Panc1 (cell line): ENCODE results near the gene FARS2. TPM values are rescaled to one million over a fixed set of nuclear protein-coding genes. Genes with fewer than 3 reads are reported as not detected.

ENCODE experiments used
- ATAC-seq: fragments of 200-7000 bp; cut with Tn5 transposase; 2 replicates; pipeline ENCODE4 v1.9.1; 2020; ENCODE audit warnings: mild to moderate bottlenecking, moderate library complexity
- Bru-seq: library from RNA; stranded (reverse); fragments of 400-500 nt; gene quantifications from one replicate; lab custom pipeline; 2021; lab: Mats Ljungman, UMichigan
- BruChase-seq, 2 experiments: library from RNA; stranded (reverse); fragments of 400-500 nt; gene quantifications; one replicate each; lab custom pipeline; 2021; lab: Mats Ljungman, UMichigan
- BruUV-seq: library from RNA; stranded (reverse); fragments of 400-500 nt; replicated peaks from 2 replicates; lab custom pipeline; 2021; lab: Mats Ljungman, UMichigan
- CTCF ChIA-PET: fragments of 300-600 bp; sonication (Branson Sonifier 250); formaldehyde crosslinking; loops from one replicate; lab custom pipeline; 2022; ENCODE audit warnings: antibody characterized with exemption; lab: Charles Lee
- POLR2A ChIA-PET: fragments of 300-600 bp; sonication (Branson Sonifier 250); formaldehyde crosslinking; loops from one replicate; lab custom pipeline; 2022; ENCODE audit warnings: antibody characterized with exemption; lab: Charles Lee
- DNase-seq: peaks from one replicate; pipeline ENCODE4 v3.0.0-alpha.2; 2010; ENCODE audit warnings: low read depth, low spot score
- H3K27ac ChIP-seq: 2 replicates; pipeline ENCODE4 v1.5.1; 2011; ENCODE audit warnings: mild to moderate bottlenecking, low read length, inconsistent platforms
- H3K27me3 ChIP-seq: fragments of 200-500 bp; sonication (Bioruptor generic); 2 replicates; pipeline ENCODE4 v1.6.0; 2014; ENCODE audit warnings: low read length, inconsistent platforms; ENCODE audit not compliant: control insufficient read depth, insufficient read depth
- H3K36me3 ChIP-seq: fragments of 200-500 bp; sonication (Bioruptor generic); 2 replicates; pipeline ENCODE4 v1.5.1; 2014; ENCODE audit warnings: inconsistent platforms, mild to moderate bottlenecking, low read length, moderate library complexity; ENCODE audit not compliant: control insufficient read depth, insufficient read depth
- H3K4me1 ChIP-seq: 2 replicates; pipeline ENCODE4 v1.5.1; 2011; ENCODE audit warnings: inconsistent platforms, mild to moderate bottlenecking, low read length, moderate library complexity; ENCODE audit not compliant: control insufficient read depth, insufficient read depth
- H3K4me3 ChIP-seq, 2 experiments: 2 replicates each; pipeline ENCODE4 v1.5.1; 2011 to 2012; ENCODE audit warnings: low read depth in 2 of 2, low read length in 2 of 2, mild to moderate bottlenecking in 2 of 2, inconsistent platforms in 1 of 2, moderate library complexity in 1 of 2
- H3K9me3 ChIP-seq: fragments of 200-500 bp; sonication (Bioruptor generic); 2 replicates; pipeline ENCODE4 v1.5.1; 2014; ENCODE audit warnings: low read depth, mild to moderate bottlenecking, inconsistent platforms, low read length, moderate library complexity; ENCODE audit not compliant: control insufficient read depth, insufficient read depth
- POLR2AphosphoS5 ChIP-seq: IDR thresholded peaks from 2 replicates; pipeline ENCODE4 v1.6.1; 2012; ENCODE audit warnings: mild to moderate bottlenecking, low read depth, low read length, moderate library complexity
- REST ChIP-seq, 2 experiments: IDR thresholded peaks; 2 replicates each; pipeline ENCODE4 v1.6.1; 2011 to 2012; ENCODE audit warnings: low read depth in 2 of 2, control low read depth in 1 of 2, low read length in 1 of 2, mild to moderate bottlenecking in 1 of 2, moderate library complexity in 1 of 2; ENCODE audit not compliant: insufficient read depth in 1 of 2
- SIN3A ChIP-seq: IDR thresholded peaks from 2 replicates; pipeline ENCODE4 v1.6.1; 2012; ENCODE audit warnings: low read depth, mild to moderate bottlenecking, low read length, moderate library complexity, borderline replicate concordance; ENCODE audit not compliant: insufficient read depth
- TCF7L2 ChIP-seq: IDR thresholded peaks from 2 replicates; pipeline ENCODE4 v1.6.1; 2011; ENCODE audit warnings: mild to moderate bottlenecking, low read depth, low read length, inconsistent platforms
- in situ Hi-C: cut with HindIII; loops from 2 replicates; pipeline ENCODE4 v1.10.0; 2016; ENCODE audit warnings: low sequenced_read_pairs, low pct_unique_long_range_greater_than_20kb
- intact Hi-C: fragments of 100-400 bp; cut with micrococcal nuclease; formaldehyde crosslinking; loops from one replicate; pipeline ENCODE4 v1.10.0; 2022; ENCODE audit not compliant: unreplicated experiment
- long read RNA-seq: library from polyadenylated mRNA; unstranded; transcript quantifications from one replicate; pipeline ENCODE4 v2.0.0, GENCODE V29; 2021; ENCODE audit not compliant: unreplicated experiment
- polyA plus RNA-seq: library from polyadenylated mRNA; unstranded; fragments of >200 nt; gene quantifications from one replicate; pipeline ENCODE4 v1.2.1, GENCODE V29; 2012; ENCODE audit warnings: missing spikeins; ENCODE audit not compliant: insufficient read length
- total RNA-seq: library from RNA; stranded (reverse); gene quantifications from one replicate; pipeline ENCODE4 v1.2.1, GENCODE V29; 2021; ENCODE audit not compliant: unreplicated experiment
- TF ChIP-seq, protein P1 (sequence below): fragments of 450-650 bp; IDR thresholded peaks from 2 replicates; pipeline ENCODE4 v1.5.1; 2017; ENCODE audit warnings: mild to moderate bottlenecking

FARS2 gene
- total RNA-seq = 12.8 TPM
- 9.9 TPM for polyA plus RNA-seq
- percentile 67 among the genes with signal in this experiment for Bru-seq, nascent RNA
- percentile 58 among the genes with signal in this experiment for BruChase-seq, experiment 1, labeled RNA remaining after a 2-hour chase
- percentile 53 among the genes with signal in this experiment for BruChase-seq, experiment 2, labeled RNA remaining after a 6-hour chase
- long read RNA-seq, transcript FARS2-201 (7 exons, 1,663 nt) = major isoform, 18 of 30 reads
- long read RNA-seq, partial matches to known transcripts = 1 of 30 reads
- long read RNA-seq, other reads (novel, unspliced or antisense) = 11 of 30 reads

- peak; percentile 95 for ATAC-seq
- intact Hi-C loops (no loop called here), in situ Hi-C loops (no loop called here)
- H3K4me3 ChIP-seq = peak within 1 kb of the TSS; percentile 91 to 98
- H3K9me3 ChIP-seq = no peaks in the 10 kb centered on the region
- DNase-seq = peak; percentile 69
- POLR2A ChIA-PET = interaction anchor here (0.6 kb wide), 1 partner anchor 459 kb away, joined by 5 read pairs; no protein-coding TSS in a partner anchor
- TF ChIP-seq SIN3A = peak; percentile 31; the same call in 1 of the 2 replicates
- peak; percentile 72 for TF ChIP-seq POLR2AphosphoS5
- TF ChIP-seq REST (IDR thresholded peaks at IDR 0.05; ENCODE audit: insufficient read depth in 1 of 2, low read depth in 2 of 2, low read length in 1 of 2) = 0 out of 4 replicates have a peak, but pooled peaks of 1 of the 2 experiments have one; percentile 5
- TF ChIP-seq, protein P1, sequence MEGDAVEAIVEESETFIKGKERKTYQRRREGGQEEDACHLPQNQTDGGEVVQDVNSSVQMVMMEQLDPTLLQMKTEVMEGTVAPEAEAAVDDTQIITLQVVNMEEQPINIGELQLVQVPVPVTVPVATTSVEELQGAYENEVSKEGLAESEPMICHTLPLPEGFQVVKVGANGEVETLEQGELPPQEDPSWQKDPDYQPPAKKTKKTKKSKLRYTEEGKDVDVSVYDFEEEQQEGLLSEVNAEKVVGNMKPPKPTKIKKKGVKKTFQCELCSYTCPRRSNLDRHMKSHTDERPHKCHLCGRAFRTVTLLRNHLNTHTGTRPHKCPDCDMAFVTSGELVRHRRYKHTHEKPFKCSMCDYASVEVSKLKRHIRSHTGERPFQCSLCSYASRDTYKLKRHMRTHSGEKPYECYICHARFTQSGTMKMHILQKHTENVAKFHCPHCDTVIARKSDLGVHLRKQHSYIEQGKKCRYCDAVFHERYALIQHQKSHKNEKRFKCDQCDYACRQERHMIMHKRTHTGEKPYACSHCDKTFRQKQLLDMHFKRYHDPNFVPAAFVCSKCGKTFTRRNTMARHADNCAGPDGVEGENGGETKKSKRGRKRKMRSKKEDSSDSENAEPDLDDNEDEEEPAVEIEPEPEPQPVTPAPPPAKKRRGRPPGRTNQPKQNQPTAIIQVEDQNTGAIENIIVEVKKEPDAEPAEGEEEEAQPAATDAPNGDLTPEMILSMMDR = peak; percentile 22
- TF ChIP-seq TCF7L2 = no peak; the same call in 1 of the 2 replicates
- CTCF ChIA-PET = no interaction called here
- H3K4me1 ChIP-seq = peaks cover 15% of the 10 kb centered on the region
- no peaks in the 10 kb centered on the region for H3K27me3 ChIP-seq
- H3K36me3 ChIP-seq = peaks cover 7% of the 10 kb centered on the region; the same call in 1 of the 2 replicates
- no TSS peak for BruUV-seq
- H3K27ac ChIP-seq = peak within 1 kb of the TSS; percentile 91
These were observed at the start of gene FARS2, which contains the start of gene LYRM4 for GRCh38 chr6:5260661-5261544. FARS2 (plus strand) TSS chr6:5261513. LYRM4 (minus strand) TSS chr6:5260950; CDS start chr6:5260733, 217 bp downstream.

GRCh38 chr6:5213836-5214235, 47.5 kb upstream of the FARS2 start:
- DNase-seq = no peak
- ChIA-PET CTCF (no interaction called here), POLR2A (no interaction called here)
- BruUV-seq = no TSS peak
- Histone ChIP-seq H3K4me3 (no peak overlapping the region), H3K36me3 (no peaks in the 10 kb centered on the region), H3K27ac (no peak overlapping the region), H3K4me1 (no peaks in the 10 kb centered on the region), H3K9me3 (no peaks in the 10 kb centered on the region), H3K27me3 (no peaks in the 10 kb centered on the region)
- in situ Hi-C loops = no loop called here
- intact Hi-C loops = no loop called here
- no peak for TF ChIP-seq TCF7L2
- TF ChIP-seq POLR2AphosphoS5 = no peak
- TF ChIP-seq REST (IDR thresholded peaks at IDR 0.05; ENCODE audit: insufficient read depth in 1 of 2, low read depth in 2 of 2, low read length in 1 of 2) = no peak
- no peak for TF ChIP-seq SIN3A
- TF ChIP-seq, protein P1 = no peak
- no peak for ATAC-seq
